ENCODE measurements around the gene MEN1.
"Not testable (repeated sequence)": the region's sequence is repeated elsewhere in the genome, so short reads cannot be mapped to it uniquely, and the experiment has no call there.

Gene MEN1

DNA sequence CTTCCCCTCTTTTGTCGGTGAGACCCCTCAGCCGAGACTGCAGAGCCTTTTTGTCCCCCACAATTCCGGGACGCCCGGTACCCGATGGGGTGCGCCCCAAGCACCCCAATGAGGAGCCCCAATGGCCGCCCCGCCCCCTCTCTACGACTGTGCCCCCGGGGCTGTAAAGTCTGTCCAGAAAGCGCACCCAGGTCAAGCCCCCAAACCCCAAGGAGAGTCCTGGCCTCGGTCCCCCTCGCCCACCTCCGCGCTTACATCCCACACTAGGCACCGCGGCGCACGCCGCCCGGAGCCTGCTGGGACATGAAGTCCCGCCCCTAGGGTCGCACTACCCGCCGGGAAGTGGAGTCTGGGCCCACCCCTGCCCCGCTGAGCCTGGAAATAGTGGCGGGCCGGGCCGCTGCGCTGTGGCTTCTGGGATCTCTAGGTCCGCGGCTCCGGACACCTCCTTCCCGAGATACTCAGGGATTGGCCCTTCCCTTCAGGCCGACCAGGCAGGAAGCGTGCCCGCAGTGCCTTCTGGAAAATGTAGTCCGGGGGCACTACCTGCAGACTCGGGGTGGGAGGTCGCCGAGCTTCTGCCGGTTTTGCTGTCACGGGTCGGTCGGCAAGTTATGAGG lies at the start of gene MEN1:
Gene MEN1, minus strand, starts transcription at position 281 of the 620 bp plus-strand sequence. CDS start 442 bp downstream, outside the sequence.
- DNase-seq, result peak; percentile 95

DNA sequence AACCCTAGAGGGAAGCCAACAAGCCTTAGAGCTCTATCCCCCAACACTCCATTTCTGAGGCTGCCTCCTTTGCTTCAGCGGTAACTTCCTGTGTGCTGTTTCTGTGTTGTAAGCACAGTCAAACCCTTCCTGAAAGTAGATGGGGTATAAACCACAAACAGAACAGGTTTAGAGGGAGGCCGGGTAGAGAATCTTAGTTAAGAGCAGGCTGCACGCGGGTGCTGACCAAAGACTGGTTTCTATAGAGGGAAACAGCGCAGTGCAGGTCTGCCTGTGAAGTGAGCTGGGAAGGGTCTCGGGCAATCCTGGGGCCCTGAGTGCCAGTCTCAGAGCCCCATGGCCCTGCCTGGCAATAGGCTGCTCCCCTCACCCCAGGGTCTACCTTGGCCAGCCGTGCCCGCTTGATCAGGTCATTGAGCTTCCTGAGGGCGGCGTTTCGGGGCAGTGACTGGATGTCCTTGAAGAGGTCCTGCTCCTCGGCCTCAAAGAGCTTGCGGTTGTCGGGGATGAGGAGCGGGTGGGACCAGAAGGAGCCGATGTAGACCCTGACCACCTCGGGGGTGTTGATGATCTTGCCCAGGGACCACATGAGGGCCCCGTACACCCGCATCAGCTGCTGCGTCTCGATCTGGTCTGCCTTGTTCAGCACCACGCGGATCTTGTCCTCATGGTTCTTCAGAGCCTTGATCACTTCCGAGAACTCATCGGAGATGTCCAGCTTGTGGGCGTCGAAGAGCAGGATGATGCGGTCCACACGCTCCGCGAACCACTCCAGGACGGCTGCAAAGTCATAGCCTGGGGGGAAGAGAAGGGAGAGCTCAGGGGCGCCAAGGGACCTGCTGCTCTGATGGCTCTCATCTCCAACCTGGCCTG lies 49.4 kb upstream of the MEN1 start:
- DNase-seq, result no peak

DNA sequence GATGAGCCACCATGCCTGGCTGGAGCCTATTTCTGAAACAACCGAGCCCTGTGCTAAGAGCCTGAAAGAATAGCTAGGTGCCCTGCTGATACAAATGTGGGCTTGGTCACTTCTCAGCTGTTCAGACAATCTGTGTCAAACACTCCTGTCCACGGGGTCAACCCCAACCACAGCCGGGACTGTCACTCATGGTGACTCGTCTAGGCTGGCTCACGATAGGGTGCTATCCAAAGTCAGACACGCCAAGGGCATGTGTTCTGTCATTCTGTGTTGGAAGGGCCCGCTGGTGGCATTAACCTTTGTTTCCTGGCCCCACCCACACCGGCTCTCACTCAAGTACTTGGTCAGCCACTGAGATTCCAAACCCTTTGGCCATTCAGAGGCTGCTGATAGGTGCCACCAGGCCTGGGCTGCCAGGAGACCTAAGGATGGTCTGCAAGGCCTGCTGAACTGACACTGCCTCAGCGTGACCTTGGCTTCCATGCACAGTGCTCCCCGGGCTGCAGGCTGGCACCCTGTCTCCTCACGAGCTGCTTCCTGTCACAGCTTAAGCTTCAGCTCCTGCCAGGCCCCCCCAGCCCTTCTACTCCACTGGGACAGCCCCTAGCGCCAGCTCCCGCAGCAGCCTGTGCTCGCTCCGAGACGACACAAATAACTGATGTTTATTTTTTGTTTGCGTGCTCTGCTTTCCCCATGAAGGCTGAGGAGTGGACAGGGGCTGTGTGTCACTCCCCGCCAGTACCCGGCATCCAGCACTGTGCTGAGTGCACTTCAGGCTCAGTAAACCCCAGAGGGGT lies 48.3 kb upstream of the MEN1 start:
- no peak for DNase-seq

DNA sequence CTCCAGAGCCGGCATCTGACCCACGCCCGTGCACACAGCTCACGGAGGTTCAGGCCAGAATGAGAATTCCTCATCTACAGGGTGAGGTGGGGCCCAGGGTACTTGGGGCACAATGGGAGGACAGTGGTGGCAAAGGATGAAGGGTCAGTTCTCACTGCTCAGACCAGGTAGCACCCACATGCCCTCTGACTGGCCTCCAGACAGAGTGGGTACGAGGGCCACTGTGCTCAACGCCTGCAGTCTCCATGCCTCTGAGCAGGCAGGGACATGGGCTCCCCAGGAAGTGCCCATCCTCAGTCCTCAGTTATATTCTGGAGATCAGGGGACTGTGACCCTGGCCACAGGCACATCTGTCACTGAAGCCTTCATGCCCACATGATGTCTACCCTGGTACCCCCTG lies 47.1 kb upstream of the MEN1 start:
- no peak for DNase-seq

DNA sequence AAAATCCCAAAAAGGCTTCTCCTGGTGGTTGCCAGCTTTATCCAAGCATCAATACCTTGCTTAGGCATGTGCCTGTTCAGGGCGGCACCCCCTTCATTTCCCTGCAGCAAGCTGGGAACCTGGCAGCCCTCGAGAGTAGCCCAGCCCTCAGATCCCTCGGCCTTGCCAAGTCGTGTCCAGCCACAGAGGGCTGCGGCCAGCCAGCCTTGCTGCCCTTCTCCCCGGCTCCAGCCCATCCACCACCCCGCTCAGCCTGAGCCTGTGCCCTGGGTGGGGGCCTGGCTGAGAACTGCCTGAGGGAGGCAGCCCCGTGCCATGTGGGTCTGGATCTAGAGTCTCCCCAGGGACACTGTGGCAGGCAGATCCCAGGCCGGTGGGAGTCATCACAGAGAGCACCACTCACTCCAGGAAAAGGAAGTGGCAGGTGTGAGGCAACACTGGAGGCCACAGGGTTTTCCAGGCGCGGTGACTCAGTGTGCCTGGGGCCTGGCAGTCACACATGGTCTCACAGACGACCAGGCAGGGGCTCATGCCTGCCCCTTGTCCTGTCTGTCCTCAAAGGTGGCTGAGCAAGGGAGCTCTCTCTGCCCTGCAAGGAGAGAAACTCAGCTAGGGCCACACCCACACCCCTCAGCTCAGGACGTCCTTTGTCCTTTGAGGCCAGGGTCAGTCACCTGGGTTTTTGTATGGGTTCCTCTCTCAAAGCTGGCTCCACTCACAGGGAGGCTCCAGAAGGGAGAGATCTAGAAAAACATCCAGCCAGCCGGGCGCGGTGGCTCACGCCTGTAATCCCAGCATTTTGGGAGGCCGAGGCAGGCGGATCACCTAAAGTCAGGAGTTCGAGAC lies 46.3 kb upstream of the MEN1 start:
- no peak for DNase-seq

DNA sequence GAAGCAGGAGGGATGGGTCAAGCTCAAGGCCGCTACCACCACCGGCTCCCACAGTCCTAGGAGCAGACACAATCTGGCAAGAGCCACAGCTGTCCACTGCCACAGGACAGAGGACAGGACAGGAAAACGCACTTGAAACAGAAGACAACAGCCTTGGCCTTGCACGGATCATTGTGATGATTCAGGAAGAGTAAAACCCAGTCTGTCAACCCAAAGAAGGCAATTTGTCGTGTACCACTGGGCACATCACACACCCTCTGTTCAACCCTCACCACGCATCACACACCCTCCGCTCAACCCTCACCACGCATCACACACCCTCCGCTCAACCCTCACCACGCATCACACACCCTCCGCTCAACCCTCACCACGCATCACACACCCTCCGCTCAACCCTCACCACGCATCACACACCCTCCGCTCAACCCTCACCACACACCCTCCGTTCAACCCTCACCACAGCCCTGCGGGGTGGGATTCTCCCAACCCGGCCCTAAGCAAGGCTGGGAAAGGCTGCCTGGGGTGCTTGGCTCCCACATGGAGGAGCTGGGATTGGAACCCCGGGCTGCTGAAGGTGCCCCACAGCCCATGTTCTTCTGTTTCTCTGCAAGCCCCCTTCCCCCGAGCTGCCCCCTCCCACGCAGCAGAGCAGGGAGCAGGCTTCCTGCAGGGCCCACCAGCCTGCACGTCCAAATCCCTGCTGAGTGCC lies 45.4 kb upstream of the MEN1 start:
- DNase-seq, result no peak

DNA sequence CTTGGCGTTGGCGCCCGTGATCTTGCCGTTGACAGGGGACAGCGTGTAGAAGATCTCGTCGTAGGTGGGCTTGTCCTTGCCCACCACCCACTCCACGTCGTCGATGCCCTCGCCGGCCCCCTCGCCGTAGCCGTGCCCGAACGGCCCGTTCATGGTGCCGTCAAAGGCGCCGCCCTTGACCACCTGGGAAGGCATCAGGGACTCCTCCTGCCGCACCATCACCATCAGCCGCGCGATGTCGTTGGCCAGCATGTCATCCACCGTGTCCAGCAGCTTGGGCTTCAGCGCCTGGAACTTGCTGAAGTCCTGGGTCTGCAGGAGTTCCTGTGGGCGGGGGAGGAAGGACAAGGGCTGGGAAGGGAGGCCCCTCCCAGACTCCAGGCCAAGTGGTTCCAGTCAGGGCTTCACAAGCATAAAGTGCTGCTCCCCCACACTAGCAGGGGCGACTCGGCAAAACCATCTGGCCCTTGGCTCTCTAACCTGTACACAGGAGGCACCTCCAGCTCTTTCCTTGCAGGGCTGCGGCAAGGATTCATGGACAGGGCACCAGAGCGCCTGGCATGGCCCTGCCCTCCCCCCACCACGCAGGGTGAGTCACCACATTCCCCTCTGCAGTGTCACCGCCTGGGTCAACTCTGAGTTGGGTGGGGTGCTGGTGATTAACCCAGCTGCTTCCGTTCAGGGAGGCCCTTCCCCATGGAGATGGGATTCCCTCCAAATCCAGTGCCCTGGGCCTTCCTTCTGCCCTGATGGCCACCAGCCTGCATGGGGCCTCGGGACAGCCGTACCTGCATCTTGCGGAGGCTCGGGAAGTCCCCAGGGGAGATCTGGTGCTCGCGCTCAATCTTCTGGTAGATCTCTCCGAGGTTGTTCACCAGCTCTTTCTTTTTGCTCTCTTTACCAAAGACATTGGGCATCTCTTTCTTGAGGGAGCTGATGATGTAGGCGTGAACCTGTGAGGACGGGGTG lies 44.5 kb upstream of the MEN1 start:
- no peak for DNase-seq

DNA sequence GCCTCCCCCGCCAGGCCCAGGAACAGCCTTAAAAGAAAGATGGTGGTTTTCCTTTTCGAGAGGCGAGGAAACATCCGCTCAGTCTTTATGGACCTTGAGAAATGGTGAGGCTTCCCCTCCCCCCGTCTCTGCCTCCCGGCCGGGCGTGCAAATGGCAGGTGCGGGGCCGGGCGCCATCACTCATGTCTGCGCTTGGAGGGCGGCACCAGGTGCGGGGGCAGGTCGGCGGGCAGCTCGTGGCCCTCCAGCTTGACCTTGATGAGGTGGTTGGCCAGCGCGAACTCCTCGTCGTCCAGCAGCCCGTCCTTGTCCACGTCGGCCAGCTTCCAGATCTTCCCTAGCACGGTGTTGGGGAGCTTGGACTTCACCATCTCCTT lies 43.8 kb upstream of the MEN1 start:
- DNase-seq, result no peak

DNA sequence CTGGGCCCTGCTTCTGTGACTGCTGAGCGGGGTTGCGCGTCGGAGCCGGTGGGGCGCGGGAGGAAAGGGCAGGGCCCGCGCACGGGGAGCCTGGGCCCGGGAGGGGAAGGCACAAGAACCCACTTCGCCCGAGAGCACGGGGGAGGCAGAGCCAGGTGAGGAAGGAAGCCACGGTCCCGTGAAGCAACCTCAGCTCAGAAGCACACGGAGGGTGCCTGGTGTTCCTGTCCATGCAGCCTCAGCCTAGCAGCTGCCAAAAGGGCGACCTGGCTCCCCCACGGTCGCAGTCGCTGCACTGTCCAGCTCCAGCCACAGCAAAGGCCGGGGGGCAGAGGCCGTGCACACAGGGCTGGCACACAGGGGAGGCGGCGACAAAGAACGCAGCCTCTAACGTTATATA lies 43.4 kb upstream of the MEN1 start:
- DNase-seq, result no peak

DNA sequence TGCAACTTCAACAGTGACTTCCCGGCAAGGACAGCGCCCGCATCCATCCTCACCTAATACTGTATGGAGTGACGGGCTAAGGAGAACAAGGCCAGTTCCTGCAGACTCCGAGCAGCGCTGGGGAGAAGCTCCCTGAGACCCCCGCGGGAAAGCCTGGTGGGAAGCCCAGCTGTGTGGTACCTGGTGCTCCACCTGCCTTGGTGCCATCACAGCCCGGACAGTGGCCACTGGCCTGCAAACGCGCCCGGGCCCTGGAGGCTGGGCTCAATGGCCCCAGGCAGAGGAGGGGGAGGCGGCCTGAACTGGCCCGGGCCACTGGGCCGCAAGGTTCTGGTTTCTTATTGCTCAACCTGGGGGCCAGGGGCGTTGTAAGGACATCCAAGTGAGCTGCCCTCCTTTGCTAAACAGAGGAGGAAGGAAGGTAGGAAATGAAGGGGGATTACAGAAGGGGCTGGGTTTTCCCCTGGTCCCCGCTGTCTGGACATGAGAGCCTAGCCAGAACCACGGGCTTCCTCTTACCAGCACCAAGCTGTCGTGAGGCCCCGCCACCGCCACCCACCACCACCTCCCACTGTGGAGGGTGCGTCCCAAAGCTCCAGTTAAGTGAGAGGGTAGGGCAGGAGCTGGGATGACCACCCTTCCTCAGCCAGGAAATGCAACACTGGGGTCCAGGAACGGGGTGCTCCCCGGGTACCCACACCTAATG lies 42.6 kb upstream of the MEN1 start:
- DNase-seq, result no peak

DNA sequence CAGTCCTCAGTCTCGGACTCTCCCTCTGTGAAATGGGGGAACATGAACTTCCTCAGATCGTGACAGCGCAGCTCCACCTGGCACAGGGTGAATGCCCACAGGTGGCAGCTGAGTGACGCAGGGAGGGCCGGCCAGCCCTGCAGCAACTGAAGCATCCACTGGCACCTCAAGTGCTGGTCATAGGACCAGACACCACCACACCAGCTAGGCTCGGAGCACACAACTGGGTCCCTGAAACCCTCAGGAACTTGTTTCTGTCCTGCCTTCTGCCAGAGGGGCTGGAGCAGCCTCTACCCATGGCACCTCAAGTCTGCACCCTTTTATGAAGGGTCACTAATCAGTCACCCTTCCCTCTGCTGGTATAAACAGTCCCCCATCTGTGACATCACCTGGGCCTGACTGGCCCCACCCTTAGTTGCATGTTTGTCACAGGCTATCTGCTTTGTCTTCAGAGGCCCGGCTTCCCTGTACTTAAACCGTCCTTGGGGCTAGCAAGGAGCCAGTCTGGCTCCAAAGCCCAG lies 41.5 kb upstream of the MEN1 start:
- no peak for DNase-seq

DNA sequence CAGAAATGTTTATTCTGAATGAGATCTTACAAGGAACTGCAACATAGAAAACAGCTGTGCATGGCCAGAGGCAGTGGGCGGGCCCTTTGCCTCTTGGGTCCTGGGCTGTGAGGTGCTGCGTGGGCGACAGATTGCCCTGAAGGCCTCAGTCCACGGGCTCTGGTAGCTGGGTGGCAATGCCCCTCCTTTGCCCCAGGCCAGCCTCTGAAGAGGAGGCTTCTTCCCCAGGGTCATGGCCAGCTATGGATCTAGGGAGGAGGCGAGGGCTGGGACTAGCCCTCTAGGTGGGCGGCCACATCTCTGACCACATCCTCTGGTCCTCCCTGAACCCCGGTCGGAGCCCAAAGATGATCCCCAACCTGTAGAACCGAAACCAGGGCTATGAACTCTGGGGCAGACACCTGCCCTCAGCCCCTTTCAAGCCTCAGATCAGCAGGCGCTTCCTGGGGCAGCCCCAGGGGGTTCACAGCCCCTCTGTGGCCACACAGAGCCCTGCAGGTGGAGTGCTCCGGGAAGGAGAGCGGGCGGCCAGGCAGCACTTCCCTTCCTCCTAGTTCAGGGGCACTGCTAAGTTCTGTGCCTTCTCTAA lies 40.7 kb upstream of the MEN1 start:
- DNase-seq, result no peak

DNA sequence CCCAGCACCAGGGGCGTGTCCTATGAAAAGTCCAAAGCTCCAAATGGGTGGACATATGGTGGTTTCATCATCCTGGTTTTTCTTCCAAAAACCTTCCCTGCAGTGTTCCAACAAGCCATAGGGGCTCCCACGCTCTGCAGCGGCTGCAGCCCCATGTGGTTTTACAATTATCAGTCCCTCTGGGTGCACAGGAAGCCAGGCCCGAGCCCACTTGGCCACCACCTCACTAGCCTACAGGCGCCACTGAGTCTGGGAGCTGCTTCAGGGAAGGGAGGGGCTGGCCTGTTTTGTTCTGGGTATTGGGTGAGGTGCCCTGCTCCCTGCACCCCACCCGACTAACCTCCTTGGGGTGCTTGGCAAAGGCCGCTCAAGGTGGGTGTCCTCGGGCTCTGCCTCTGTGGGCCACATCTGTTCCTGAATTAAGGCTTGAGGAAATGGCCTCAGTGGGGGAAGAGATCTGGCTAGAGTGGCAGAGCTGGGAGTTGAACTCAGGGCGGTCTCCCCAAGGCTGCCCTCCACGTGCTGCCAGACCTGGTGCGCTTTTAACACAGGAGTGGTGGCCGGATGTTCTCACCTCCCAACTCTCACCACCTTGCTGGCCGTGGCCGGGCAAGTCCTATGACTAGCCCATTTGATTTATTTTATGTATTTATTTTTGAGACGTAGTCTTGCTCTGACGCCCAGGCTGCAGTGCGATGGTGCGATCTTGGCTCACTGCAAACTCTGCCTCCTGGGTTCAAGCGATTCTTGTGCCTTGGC lies 39.4 kb upstream of the MEN1 start:
- no peak for DNase-seq

DNA sequence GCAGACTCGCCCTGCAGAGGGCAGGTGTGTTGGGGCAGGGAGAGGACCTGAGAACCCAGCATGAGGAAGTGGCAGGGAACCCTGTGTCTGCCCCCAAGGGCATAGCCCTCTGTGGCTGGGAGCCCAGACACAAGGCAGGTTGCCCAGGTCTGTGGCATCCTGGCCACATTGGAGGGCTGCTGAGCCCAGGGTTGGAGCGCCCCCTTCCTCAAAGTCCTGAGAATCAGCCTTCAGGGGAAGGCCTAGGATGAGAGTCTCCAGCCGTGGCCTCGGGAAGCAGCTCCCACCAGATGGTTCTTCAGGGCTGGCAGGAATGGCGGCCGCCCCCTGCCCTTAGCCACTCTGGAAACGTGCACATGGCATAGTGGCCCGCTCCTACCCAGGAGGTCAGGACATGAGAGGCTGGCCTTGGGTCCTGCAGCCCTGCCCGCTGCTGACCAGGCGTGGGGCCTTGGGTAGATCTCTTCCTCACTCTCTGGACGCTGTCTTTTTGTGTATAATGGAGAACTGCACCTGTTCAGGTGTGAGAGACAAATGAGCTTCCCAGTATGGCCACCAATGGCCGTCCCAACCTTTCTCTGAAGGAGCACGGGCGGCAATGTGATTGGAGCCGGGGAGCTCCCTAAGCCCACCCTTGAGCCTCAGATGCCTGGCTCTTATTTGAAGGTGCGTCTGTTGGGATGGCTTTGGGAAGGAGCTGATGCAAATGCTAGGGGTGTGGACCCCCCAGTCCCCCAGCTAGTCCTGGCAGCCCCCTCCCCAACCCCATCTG lies 38.7 kb upstream of the MEN1 start:
- DNase-seq, result no peak

DNA sequence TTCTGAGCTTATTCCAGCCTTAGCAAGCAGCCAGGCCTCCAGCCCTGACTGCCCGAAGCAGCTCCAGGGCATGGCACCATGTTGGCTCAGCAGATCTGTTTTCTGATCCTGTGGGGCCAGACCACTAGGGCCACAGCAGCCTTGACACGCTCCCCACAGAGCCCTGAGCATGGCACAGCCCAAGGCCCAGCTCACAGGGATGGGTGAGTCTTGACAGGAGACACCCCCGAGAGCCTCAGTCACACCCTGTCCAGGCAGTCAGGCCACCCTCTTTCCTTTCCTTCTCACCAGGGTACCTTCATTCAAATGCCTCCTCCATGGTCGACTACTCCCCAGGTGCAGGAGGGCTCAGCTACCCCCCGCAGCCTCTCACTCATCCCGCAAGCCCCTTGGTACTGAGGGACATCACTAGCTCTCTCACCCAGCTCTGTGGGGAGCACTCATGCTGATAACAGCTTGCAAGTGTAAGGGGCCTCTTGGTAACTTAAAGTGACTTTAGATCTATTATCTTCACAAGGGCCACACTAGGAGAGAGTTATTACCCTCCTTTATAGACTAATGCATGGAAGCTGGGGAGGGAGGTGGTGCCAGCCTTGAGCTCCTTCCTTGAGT lies 38.0 kb upstream of the MEN1 start:
- DNase-seq, result no peak

DNA sequence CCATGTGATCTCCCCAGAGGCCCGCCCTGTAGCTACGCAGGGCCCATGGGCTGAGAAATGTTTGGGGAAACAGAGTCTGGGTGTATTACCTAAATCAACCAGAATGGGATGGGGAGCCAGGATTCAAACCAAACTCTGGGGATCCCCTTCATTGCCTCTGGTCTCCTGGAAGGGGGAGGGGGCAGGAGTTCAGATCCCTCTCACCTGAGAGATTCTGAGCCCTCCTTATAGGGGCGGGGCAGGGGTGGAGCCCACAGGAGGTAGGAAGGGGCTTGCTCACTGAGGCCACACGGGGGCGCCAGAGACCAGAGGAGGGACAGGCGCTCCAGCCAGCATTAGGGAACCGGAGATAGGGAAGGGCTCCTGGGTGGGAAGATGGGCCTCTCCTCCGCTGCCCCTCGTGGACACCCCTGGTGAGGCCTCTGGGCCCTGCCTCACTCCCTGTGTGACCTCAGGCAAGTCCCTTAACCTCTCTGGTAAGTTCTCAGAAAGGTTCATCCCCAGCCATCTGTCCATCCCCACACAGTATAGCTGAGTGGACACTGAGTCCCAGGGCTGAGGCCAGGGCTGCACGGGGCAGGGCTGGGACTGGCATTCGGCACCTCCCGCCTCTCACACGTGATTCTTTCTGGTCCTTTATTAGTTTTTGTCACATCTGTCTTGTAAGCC lies 36.8 kb upstream of the MEN1 start:
- peak; percentile 89 for DNase-seq

DNA sequence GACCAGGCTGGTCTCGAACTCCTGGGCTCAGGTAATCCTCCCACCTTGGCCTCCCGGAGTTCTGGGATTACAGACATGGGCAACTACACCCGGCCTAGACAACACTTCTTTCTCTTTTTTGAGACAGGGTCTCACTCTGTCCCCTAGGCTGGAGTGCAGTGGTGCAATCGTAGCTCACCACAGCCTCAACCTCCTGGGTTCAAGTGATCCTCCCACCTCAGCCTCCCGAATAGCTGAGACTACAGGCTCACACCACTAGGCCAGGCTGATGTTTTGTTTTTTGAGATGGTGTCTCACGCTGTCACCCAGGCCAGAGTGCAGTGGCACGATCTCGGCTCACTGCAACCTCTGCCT lies 35.4 kb upstream of the MEN1 start:
- not testable (repeated sequence) for DNase-seq
